HG02938 (cell line): ENCODE measurements around the gene GRB7.
"Not testable (repeated sequence)": the region's sequence is repeated elsewhere in the genome, so short reads cannot be mapped to it uniquely, and the experiment has no call there.

Experiments used
- ATAC-seq: cut with Tn5 transposase; IDR thresholded peaks from one replicate; pipeline ENCODE4 v1.9.1; 2021; ENCODE audit warnings: mild to moderate bottlenecking, moderate library complexity; ENCODE audit not compliant: unreplicated experiment

Gene GRB7

DNA sequence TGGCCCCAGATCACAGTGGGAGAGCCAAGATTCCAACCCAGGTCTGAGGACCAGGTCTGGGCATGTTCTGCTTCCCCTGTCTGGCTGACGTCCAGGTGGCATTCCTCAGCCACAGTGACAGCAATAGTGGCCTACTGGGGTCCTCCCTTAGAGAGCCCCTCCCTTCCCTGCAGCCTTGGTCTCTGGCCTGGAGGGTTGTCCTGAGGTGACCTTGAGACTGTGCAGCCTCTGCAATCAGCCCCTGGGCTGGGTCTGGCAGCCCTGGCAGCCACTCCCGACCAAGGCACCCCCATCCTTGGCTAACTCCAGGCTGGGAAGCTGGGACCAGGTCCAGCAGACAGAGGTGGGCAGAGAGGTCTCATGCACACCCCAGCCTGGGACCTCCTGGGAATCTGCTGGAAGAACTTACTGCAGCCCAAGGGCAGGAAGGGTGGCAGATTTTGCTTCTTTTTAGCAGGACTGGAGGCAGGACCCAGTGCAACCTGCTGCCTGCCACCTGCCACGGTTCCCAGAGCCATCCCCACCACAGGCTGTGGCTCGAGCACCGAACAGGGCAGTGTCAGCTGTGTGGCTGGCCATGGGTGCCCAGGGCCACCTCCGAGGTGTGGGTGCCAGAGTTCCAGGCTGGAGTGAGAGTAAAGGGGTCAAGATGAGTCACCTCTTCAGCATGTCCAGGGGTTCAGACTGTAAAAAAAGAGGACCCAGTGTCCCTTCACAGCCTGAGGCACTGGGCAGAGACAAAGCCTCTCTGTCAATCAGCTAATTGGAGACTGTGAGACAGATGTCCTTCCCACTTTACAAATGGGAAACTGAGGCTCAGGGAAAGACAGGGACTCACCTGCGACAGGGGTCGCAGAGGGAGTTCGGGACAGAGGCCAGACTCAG lies 12.6 kb downstream of the GRB7 start:
- no peak for ATAC-seq

DNA sequence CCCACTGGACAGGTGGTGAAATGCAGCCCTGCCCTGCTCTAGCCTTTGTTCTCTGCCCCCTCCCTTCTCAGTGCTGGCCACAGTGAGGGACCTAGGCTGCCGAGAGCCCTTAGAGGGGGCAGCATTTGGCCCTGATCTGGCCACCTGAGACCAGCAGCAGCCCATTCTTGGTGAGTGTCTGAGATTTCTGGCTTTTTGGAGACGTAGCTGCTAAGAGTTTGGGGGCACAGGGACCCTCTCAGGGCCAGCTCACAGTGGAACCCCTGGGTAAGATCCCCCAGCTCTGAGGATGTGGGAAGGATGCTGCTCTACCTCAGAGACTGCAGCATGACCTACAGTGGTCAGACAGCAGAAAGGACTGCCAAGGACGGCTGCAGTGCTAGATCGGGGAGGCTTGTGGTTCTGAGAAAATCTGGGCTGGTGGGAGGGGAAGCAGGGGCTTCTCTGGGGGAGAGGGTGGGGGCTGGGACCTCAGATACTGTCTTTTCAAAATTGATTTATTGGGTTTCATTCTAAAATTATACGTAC lies 13.3 kb downstream of the GRB7 start:
- no peak for ATAC-seq

DNA sequence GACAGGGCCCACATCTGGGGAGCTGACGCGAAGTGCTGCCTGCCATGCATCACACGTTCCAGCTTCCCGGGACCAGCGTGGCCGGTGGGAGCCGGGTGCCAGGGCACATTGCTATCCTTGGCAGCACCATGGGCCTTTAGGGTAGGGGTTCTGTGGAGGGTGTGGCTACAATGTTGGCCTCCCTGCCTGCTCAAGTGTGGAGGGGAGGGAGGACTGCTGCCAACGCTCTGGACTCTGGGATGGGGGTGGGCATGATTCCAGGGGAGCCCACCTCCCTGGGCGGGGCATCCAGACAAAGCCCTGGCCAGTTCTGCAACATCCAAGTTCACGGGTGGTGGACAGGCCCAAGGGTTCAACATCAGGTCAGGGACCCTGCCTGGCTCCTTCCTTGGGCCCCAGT lies 13.9 kb downstream of the GRB7 start:
- ATAC-seq = no peak

DNA sequence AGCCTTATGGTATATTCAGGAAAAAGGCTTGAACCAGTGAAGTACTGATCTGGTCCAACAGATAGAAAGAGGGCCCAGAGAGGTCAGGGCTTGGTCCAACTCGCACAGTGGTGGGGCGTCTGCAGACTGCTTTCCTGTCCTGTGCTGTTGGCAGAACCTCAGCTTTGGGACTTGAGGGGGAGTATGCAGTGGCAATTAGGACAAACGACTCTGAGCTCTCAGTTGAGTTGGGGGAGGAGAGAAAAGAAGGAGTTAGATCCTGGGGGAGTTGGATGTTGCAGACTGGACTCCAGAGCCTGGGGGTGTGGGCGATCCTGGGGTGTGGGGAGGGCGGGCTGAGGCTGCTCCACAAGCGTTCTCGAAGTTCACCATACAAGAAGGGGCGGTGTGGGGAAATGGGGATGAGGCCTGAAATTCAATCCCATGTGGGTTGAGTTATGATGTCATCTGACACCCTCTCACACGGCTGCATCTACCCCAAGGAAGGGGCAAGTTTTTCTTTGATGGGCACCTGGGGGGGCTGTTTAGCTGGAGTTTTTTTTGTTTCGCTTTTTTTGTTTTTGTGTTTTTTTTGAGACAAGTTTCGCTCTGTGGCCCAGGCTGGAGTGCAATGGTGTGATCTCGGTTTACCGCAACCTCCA lies 14.6 kb downstream of the GRB7 start:
- no peak for ATAC-seq

DNA sequence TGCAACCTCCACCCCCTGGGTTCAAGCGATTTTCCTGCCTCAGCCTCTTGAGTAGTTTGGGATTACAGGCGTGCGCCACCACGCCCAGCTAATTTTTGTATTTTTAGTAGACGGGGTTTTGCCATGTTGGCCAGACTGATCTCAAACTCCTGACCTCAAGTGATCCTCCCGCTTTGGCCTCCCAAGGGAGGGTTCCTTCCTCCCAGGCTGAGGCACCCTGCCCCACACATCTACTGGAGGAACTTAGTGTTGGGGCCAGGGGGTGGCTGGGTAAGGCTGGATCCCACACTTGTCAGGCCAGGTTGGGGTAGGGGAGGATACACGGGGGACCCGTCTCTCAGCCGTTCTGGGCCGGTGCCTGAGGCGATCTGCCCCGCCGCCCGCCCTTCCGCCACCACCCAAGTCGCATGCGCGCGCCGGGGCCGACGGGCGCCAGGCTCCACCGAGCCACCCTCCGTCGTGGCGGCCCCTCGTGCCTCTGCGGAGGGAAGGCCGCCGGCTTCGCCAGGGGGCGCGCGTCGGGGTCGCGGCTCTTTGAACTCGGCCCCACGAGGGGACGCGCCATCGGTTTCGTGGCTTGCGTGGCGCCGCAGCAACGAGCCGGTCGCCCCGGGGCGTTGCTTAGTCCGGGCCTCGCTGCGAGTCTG lies 15.9 kb downstream of the GRB7 start:
- ATAC-seq = peak; percentile 14

DNA sequence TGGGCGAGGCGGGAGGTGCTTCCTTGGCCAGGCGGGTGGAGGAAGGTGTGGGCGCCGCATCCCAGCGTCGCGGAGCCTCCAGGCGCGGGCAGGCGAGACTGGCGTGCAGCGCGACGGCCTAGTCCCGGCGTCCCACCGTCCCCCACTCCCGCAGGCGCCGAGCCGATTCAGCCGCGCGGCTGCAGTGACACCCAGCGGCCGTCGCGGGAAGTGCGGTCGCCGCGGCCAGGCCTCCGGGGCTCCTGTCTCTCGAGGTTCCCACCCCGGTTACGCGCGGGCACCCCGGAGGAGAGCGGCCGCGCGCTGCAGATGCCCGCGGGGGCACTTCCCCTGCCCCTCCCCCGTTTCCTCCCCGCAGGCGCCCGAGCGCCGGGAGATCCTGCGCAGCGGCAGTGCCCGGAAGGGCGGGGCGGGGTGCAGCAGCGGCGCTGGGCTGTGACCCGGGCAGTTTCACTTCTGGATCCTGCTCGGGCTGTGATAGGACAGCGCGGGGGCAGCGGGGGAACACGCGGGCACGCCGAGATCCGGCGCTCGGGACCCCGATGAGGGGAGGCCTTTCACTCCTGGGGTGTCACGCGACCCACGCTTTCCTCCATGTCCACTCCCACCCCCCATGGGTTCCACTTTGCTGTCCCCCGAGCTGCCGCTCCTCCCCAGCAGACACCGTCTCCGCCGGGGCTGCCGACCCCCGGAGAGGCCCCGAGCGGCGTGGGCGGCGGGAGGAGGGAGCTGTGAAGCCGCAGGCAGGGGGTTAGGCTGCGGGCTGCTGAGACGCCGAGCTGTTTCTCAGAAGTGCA lies 16.6 kb downstream of the GRB7 start:
- ATAC-seq = peak; percentile 58

DNA sequence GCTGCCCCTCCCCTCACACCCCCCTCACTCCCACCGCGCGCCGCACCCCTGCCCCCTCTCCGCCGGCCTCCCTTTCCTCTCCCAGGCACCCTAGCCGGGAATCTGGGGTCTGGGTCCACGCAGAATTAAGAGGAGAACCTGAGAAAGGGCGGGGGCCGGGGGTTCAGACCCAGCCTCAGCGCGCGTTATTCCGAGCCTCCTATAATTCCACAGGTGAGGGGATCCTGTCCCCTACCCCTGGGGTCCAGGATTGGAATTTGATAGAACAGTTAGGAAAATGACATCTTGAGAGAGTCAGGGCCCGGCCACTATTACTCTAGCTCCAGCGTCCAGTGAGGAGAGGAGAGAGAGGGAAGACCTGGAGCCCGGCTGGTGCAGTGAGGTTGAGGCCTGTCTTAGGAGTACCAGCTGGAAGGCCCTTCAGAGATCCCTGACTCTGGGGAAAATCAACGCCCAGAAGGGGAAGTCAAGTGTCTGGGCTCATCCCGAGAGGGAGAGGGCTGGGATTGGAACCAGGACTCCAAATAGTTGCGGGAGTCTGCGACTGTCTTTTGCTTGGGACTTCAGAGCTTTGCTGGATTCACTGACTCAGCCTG lies 17.3 kb downstream of the GRB7 start:
- ATAC-seq = no peak

DNA sequence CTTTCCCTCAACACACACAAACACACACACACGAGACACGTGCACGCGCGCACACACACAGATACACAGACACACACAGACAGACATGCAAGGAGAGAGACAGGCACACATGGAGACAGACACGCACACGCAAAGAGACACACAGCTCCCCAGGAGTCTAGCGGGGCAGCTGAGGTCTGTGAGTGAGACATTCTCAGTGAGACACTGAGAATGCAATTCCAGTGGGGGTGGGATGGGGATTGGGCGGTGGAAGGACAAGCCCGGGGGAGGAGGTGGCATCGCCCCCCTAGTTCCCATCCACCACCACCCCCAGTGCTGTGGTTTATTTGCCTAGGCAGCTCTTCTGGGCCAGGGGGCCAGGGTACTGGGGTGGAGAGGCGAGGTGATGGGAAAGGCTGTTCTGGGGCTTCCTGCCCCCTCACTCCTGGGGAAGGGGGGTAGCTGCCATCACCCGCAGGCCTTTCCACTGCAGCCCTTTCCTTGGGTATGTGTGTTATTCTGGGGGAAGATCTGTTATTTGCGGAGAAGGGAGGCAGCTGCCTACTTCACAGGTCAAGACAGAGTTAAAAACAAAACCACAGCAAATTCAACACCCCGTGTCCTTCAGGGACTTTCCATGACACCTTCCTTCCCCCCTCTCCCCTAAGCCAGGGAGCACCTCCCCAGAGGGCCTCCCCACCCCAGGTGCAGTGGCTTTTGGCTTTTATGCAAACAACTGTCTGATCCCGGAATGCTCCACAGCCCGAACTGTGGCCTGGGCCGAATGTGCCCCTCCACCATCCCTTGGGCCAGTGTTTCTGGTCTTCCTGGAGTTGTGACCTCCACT lies 18.0 kb downstream of the GRB7 start:
- no peak for ATAC-seq

DNA sequence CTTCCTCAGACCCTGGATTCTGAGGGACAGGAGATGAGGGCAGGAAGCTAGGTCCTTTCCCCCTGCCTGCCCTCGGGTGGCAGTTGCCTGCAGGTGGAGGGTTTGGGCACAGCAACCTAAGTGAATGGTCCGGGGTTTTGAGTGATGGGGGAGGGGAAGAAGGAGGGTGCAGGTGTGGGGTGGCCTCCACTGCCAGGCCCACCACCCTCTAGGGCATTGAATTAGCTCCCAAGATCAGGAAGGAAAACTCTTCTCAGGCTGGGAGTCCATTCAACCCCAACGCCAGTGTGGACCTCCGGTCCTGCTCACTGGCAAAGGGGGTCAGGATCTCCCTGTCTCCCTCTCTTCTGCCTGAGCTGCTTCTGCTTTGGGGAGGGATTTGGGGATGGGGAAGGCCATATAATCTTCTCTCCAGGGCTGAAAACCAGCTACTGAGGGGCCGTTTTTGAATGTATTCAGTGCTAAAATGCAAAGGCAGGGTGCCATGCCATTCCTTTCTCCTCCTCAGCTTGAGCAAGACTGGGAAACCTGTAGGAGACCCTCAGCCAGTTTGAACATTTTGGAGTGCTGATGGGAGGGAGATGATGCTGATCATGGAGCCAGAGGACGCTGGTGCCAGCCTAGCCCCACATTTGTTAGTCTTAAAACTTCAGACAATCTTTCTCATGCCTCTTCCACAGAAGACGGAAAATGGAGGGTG lies 18.8 kb downstream of the GRB7 start:
- no peak for ATAC-seq

DNA sequence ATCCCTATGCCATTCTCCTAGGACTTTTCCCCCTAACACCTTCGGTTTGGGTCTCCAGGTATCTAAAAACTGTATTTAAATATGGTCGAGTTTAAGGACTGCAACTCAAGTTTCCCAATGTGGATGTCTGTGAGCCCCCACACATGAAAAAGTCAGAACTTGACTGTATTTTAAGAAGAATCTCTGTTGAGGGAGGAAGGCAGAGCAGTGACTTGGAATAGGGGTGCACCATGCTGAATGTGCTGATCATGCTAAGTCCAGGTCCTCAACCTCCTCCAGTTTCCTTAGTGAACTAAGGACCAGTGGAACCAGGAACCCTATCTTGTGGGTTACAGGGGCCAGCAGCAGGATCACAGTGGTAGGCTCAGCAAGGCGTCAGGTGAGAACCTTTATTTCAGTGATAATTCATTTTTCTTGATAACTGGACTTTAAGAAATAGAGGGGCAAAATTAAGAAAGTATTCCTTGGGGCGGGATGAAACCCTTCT lies 19.5 kb downstream of the GRB7 start:
- ATAC-seq = no peak

DNA sequence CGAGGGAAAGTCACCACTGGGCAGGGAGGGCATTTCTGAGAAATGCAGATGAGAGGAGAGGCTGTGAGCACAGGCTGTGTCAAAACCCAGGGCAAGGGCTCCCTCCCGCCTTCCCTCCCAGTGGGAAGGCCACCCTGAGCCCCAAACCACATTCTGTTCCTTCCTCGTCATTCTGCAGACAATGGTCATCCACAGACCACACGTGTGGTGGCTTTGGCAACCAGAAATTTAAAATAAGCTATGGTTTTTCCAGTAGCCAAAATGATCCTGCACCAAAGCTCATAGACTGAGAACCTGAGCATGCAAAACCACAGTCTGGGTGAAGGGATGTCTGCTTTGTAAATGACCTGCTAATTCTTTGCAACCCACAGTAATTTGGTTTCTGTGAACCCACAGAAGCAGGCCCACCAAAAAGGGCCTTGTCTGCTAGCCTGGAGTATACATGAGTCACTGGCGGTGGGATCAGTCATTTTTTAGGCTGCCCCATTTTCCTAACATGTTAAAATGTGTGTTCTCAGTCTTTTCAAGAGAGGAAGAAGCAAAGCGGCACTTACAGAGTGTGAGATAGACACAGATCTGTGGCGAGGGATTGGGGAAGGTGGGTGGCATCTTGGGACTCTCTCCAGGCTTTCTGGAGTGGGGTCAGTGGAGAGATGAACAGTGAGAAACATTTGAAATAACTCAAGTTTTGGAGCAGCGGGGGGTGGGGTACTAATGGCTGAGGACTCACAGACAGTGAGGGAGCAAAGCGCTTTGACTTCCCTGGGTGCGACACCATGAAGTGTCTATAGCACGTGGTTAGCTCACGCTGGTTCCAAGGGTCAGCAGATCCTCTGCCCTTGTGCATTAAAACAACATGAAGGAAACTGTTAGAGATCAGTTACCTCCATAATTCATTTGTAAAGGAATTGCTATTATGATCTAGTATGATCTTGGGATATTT lies 20.5 kb downstream of the GRB7 start:
- ATAC-seq = no peak

DNA sequence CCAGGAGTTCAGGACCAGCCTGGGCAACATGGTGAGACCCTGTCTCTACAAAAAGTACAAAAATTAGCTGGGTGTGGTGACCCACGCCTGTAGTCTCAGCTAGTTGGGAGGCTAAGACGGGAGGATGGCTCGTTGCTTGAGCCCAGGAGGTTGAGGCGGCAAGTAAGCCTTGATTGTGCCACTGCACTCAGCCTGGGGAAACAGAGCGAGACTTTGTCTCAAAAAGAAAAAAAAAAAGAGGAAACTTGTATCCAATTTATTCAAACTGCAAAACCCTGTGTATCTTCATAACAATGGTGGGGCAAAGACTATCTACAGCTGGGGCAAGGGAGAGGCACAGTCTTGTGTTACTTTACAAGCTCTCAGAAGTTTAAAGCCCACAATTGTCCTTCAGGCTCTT lies 21.5 kb downstream of the GRB7 start:
- ATAC-seq = no peak

DNA sequence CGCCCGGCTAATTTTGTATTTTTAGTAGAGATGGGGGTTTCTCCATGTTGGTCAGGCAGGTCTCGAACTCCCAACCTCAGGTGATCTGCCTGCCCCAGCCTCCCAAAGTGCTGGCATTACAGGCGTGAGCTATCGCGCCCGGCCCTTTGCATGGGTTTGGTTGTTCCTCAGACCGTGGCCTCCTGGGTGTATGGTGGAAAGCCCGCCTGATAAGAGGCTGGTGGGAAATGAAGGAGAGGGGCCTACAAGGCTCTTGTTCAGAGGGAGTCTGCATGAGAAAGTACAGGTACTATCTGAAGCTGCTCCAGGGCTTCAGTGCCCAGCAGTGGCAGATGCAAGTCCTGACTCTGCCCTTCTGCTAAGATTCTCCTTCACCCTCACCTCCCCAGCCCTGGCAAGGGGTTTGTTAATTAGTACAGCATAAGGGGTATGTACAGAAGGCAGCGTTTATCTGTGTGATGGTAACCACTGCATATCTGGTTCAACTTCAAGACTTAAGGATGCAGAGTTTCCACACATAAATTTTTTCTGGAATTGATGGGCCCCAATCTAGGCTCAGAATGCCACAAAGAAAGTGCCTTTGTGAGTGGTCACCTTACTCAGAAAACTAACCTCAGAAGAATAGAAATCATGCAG lies 24.2 kb downstream of the GRB7 start:
- ATAC-seq = no peak

DNA sequence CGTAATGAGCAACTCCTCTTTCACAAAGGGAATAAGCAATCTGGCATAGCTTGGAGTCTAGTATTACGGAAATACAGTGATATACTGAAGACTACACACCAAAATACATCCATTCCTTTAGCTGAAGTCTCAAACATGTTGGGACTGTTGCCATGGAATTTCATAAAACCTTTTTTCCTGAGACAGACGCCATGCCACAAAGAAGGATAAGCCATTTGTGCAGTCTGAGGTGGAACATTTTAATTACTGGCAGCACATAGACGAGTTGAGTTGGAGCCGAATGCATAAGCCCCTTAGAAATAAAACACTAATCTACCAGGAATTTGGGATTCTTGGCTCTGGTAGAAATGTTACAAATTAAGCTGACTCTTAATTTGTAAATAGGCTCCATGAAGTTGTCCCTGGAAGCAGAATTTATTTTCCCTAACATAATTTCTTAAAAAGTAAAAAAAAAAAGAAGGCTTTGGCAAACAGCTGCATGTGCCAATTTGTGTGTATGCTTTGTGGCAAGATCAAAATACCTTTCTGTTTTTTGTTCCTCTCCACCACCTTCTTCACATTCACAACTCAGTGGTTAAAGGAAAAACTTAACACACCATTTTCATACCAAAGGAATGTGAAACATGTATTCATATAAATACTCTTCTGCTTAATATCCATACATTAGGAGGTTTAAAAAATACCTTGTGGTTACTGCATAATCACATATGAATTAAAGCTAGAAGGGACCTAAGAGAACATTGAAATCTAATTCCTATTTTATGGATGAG lies 25.5 kb downstream of the GRB7 start:
- ATAC-seq = no peak

DNA sequence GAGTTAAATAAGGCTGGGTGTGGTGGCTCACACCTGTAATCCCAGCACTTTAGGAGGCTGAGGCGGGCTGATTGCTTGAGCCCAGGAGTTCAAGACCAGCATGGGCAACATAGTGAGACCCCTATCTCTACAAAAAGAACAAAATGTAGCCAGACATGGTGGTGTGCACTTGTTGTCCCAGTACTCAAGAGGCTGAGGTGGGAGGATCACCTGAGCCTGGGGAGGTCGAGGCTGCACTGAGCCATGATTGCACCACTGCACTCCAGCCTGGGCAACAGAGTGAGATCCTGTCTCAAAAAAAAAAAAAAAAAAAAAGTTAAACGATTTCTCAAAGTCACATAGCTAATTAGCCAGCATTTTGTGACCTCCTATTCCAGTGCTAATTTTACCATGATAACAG lies 26.4 kb downstream of the GRB7 start:
- ATAC-seq = not testable (repeated sequence)

DNA sequence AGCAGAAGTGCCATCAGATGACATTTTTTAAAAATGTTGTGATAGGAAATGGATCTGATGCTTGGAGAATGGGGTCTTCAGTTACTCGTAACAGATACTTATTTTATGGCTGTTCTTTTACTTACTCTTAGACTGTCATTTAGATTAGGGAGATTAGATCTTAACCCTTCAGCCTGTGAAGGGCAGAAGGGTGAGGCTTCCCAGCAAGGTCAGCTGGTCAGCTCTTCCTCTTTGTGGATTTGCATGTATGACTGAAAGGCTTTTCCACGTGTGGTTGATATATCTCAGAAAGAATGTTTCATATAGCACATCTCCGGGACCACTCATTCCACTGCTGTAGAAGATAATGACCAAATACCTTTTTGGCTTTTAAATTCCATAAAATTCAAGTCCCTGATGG lies 27.4 kb downstream of the GRB7 start:
- no peak for ATAC-seq

DNA sequence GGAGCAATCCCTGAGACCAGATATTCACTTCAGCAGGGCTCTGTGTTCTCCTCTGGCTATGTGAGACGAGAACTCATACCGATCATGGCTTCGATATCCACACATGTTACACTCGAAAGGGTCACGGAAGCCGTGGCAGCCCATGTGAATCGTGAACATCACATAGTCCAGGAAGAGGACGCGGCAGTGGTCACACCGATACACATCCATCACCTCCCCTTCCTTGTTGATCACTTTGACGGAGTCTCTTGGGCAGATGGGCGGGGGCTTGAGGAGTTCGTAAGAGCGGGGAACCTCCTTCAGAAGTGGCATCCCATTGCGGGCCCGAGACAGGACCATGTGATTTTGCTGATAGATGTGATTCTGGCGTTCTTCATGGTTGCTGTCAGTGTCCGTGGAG lies 28.0 kb downstream of the GRB7 start:
- no peak for ATAC-seq
